Astrocyte of the spinal cord (primary cell): ENCODE data around the gene PLD3.

Experiments
- DNase-seq: peaks from one replicate; pipeline ENCODE4 v3.0.0; 2011; ENCODE audit warnings: low read depth, low spot score
- H3K4me3 ChIP-seq: 2 replicates; pipeline ENCODE4 v1.5.1; 2011; ENCODE audit warnings: low read depth, mild to moderate bottlenecking, low read length, moderate library complexity
- CTCF ChIP-seq: IDR thresholded peaks from 2 replicates; pipeline ENCODE4 v1.5.1; 2012; ENCODE audit warnings: low read depth, mild to moderate bottlenecking, low read length, inconsistent platforms
- in situ Hi-C: cut with HindIII; loops from 2 replicates; pipeline ENCODE4 v1.10.0; 2017; ENCODE audit warnings: low sequenced_read_pairs

PLD3 gene

DNA sequence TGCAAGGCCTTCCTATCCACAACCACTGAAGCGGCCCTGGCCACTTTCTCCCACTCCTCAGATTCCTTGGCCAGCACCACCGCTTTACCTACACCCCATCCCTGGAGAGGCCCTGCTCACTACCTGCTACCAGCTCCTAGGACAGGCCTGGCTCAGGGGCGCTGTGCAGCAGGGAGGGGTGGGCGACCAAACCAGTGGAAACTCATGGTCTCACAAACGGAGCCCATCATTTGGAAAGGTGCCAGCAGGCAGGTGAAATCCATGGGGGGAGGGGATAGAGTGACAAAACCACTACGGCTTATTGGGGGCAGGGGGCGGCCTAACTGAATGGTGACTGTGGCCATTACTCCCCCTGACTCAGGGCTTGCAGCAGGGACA lies 27.9 kb upstream of the PLD3 start:
- DNase-seq: no peak
- in situ Hi-C loops: no loop called here
- TF ChIP-seq CTCF: no peak
- H3K4me3 ChIP-seq: no peak overlapping the region

DNA sequence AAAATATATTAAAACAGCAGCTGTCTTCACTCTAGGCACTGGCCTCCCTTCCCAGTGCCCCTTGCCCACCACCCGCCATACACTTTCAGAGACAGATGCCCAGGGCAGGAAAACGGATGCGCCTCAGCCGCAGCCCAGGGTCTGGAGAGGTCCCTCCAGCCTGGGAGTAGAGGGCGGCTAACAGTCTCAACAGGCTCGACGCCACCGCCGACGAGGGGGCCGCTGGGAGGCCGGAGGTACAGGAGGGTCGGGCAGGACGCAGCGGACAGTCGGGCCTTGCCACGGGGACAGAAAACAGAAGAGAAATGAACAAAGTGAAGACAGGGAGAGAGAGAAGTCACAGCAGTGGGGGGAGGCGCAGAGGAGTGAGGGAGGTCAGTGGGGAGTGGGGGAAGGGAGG lies 27.4 kb upstream of the PLD3 start:
- no peak for DNase-seq
- in situ Hi-C loops: no loop called here
- no peak overlapping the region for H3K4me3 ChIP-seq
- no peak for TF ChIP-seq CTCF

GRCh38 chr19:40321566-40322270 lies 26.8 kb upstream of the PLD3 start:
- in situ Hi-C loops: no loop called here
- no peak overlapping the region for H3K4me3 ChIP-seq
- no peak for TF ChIP-seq CTCF

DNA sequence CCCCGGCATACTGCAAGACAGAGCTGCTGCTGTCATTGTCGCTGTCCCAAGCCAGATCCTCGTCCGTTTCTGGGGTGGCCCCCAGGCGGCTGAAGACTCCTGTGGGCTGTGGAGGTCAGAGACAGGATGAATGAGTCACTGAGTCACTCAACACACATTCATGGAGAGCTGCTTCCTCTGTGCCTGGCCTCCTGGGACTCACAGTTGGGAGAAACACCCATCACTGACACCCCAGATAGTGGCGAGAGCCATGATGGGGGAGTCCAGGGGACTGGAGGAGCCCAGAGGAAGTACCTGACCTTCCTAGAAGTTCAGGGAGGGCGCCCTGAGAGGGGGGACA lies 26.3 kb upstream of the PLD3 start:
- TF ChIP-seq CTCF: no peak
- DNase-seq: no peak
- H3K4me3 ChIP-seq: no peak overlapping the region
- in situ Hi-C loops: no loop called here

More at GRCh38 chr19:40321566-40322270, 26.8 kb upstream of the PLD3 start:
- no peak for DNase-seq

DNA sequence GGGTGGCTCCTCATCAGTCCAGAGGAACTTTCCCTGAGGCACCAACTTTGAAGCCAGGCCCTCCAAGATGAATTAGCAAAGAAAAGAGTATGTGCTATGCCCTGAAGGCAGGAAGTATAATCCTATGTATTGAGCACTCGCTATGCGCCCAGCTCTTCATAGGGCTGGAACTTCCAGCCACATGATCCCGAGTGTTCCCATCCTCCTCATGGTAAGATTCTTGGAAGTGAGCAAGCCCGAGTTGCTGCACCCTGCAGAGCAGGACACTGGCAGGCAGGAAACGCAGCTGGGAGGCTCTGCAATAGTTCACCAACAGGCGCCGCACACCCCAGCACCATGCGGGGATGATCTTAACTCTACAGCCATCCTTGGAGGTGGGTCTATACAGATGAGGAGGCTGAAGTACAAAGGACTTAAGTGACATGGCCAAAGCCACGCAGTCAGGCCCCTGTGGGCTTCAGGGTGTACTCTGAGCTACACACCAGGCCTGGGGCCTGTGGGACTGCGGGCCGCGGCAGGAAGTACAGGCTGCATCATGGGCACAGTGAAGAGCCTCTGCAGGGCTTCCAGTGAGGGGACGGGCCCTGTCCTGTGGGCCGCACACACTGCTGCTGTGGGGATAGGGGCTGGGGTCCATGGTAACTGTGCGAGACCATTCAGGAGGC lies 25.4 kb upstream of the PLD3 start:
- no peak for TF ChIP-seq CTCF
- no peak overlapping the region for H3K4me3 ChIP-seq
- peak; percentile 59 for DNase-seq
- in situ Hi-C loops: no loop called here

DNA sequence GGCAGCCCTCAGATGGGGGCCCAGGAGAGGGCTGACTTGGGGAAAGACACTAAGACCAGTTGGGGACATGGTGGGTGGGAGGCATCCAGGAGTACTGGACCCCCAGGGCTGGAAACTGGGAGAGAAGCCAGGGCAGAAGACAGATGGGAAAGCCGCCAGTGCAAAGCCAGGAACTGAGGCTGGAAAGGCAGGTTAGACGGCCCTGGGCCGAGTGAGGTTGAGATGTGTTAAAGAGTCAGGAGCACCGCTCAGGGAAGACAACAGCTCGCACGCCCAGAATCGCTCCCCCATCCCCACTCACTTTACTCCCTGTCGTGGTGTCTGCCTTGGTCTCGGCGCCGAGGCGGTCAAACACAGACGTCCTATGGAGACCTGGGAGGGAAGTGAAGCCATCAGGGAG lies 24.8 kb upstream of the PLD3 start:
- DNase-seq: no peak
- H3K4me3 ChIP-seq: no peak overlapping the region
- in situ Hi-C loops: no loop called here
- no peak for TF ChIP-seq CTCF

DNA sequence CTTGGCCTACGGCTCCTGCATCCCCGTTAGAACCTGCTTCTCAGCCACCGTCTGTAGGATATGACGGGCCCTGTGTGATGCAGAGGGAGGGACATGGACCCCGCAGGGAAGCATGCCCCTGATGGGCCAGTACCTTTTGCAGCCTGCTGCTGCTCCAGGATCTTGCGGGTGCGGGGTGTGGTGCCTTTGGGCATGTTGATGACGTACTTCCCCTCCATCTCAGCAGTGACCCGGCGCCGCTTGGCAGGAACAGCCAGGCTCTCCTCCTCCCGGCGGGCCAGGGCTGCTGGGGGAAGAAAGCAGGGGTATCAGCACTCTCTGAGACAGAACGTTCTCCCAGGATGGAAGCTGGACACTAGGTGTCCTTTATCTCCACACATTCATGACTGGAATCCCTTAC lies 22.3 kb upstream of the PLD3 start:
- TF ChIP-seq CTCF: no peak
- in situ Hi-C loops: no loop called here
- no peak for DNase-seq
- H3K4me3 ChIP-seq: no peak overlapping the region
